GM19035 (cell line): ENCODE data around the gene IL7R.
"Not testable (repeated sequence)": the region's sequence is repeated elsewhere in the genome, so short reads cannot be mapped to it uniquely, and the experiment has no call there.

ENCODE experiments used
- ATAC-seq: cut with Tn5 transposase; IDR thresholded peaks from one replicate; pipeline ENCODE4 v1.9.1; 2021; ENCODE audit not compliant: unreplicated experiment

IL7R gene

DNA sequence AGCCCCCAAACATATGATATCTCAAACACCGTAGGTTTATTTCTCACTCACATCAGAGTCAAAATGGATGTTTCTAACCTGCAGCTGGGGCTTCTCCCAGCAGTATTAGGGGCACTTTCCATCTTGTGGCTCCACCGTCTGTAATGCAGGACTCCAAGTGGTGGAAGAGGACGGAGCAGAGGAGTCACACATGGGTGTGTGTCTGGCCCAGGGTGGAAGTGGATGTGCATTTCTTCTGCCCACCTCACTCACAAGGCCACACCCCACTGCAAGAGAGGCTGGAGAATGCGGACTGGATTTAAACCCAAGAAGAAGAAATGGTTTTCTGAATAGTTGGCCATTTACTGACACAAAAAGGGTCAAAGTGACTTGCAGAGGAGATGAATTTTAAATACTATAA lies 13.9 kb downstream of the IL7R start:
- ATAC-seq = no peak

DNA sequence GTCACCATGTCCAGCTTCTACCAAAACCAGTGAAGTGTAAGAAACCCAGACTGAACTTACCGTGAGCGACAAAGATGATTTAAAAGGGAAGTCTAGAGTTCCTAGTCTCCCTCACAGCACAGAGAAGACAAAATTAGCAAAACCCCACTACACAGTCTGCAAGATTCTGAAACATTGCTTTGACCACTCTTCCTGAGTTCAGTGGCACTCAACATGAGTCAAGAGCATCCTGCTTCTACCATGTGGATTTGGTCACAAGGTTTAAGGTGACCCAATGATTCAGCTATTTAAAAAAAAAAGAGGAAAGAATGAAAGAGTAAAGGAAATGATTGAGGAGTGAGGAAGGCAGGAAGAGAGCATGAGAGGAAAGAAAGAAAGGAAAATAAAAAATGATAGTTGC lies 19.8 kb downstream of the IL7R start:
- ATAC-seq = no peak

DNA sequence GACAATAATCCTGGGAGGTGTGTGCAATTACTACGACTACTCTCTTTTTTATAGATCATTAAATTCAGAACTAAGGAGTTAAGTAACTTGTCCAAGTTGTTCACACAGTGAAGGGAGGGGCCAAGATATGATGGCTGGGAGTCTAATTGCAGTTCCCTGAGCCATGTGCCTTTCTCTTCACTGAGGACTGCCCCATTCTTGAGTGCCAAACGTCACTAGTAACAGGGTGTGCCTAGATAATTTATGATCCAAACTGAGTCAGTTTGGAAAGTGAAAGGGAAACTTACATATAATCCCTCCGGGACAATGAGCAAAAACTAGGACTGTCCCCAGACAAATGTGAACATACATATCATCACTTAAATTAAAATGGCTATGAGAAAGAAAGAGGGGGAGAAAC lies 20.2 kb downstream of the IL7R start:
- ATAC-seq = no peak

DNA sequence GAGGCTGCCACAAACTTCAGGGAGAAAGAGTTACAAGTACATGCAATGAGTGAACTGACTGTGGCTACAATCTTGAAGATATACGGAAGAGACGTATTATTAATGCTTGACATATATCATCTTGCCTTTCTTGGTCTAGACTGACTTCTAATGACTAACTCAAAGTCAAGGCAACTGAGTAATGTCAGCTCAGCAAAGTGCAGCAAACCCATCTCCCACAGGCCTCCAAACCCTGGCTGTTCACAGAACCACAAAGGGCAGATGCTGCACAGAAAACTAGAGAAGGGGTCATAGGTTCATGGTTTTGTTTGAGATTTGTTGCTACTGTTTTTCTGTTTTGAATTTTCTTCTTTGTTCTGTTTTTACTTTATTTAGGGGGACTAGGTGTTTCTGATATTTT lies 21.0 kb downstream of the IL7R start:
- ATAC-seq = no peak

DNA sequence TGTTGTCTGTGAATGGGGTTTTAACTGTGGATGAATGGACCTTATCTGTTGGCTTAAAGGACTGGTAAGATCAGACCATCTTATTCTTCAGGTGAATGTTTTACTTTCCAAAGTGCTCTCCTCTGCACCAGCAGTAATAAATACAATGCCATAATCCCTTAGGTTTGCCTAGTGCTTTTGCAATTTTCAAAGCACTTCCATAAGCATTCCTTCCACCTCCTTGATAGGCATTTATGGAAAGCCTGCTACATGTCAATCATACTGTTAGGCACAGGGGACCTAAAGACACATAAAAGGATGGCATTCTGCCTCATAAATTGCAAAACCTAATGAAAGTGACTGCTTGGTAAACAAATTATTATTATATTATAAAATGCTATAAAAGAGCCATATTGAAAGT lies 21.4 kb downstream of the IL7R start:
- ATAC-seq = no peak

DNA sequence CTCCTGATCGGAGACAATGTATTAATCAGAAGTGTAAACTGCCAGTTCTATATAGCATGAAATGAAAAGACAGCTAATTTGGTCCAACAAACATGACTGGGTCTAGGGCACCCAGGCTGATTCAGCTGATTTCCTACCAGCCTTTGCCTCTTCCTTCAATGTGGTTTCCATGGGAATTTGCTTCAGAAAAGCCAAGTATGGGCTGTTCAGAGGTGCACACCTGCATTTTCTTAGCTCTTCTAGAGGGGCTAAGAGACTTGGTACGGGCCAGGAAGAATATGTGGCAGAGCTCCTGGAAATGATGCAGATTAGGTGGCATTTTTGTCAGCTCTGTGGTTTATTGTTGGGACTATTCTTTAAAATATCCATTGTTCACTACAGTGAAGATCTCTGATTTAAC lies 22.4 kb downstream of the IL7R start:
- ATAC-seq = no peak

DNA sequence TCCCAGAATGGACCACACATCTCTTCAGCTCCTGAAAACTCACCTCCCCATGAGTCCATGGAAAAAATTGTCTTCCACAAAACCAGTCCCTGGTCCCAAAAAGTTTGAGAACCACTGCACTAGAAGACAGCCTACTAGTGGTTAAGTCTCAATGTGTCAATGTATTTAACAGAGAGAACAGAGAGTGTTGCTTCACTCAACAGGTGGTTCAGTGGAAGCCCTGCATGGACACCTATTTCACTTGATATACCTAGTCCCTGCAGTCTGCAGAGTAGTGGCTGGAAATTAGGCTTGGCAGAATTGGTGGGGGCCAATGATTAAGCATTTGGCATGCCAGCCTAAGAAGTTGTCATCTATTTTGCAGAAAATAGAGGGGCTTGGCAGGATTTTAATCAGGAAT lies 23.0 kb downstream of the IL7R start:
- no peak for ATAC-seq

DNA sequence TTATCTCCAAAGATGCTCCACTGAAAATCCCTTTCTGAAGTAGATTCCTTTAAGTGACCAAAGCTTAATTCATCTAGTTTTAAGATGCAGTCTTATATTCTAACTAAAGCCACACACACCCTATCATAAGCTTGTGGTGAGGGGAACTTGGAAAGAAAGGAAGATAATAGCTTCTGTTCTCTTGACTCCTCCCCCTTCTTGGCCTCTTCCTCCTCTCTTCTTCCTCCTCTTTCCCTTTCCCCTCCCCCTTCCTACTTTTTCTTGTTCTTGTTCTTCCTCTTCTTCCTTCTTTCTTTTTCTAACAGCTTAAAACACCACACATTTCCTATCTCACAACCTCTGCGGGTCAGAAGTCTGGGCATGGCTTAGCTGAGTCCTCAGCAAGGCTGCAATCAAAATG lies 23.5 kb downstream of the IL7R start:
- ATAC-seq = no peak

DNA sequence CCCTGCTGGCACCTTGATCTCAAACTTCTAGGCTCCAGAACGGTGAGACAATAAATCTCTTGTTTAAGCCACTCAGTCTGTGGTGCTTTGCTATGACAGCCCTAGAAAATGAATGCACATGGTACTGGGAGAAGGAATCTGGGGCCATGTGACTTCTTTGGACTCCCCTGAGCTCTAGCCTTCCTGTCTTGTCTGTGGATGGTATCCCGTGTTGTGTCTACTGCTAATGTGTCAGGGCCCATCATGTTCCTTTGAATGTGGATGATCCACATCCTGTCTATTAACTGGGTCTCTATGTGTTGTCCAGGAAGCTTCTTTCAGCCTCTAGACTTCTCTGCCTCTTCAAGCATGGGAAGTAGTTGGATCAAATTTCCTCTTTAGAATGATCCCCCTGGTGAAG lies 25.1 kb downstream of the IL7R start:
- ATAC-seq = no peak

DNA sequence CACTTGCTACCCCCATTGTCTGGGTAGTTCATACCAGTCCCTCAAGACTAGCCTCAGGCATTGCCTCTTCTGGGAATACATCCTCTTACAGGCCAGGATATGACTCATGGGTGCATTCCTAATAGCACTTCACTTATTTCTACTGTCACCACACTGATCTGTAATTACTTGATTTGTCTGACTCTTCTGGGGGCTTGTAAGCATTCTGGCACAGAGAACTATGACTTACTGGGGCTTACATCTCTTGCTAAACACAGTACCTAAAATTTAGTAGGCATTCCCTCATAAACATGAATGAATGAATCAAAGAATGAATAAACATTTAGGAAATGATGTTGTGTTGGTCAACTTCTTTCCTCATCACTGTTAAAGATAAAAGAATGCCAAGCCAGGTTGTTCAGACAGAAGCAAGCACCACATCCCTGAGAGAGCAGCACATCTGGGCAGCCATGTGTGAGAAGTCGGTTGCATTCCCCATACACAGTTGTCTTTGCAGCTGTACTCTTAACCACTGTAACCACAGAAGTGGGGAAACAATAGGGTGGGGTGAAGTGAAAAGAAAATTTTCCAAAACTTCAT lies 27.6 kb downstream of the IL7R start:
- no peak for ATAC-seq

DNA sequence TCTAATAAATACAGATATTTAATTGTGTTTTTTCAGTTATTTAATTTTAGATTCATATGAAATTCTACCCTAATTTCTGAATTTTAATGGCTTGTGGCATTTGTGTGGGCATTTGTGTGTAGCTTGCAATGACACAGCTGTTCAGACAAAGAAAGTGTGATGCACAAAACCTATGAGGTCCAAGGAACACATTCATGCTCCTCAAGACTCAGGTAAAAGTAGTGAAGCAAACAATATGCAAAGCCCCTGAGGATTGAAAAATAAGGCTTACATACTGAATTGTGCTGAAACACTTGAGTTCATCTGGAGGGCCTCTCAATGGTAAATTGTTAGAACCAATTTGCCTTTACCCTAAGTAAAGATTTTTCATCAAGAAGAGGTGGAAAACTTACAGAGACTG lies 28.1 kb downstream of the IL7R start:
- ATAC-seq = no peak

DNA sequence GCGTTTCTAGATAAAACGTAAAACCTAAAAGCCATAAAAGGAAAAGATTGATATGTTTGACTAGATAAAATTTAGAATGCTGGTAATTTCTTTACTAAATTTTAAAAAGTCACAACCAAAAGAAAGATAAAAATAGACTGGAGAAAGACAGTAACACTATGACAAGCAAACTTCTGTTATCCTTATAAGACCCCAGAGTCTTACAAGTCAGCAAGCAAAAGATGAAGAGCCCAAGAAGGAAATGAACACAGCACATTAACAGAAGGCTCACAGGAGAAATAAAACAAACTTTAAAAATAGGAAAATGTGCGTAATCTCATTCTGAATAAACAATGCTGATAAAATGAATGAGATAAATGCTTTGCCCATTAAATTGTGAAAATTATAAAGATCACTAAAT lies 29.7 kb downstream of the IL7R start:
- ATAC-seq = no peak

DNA sequence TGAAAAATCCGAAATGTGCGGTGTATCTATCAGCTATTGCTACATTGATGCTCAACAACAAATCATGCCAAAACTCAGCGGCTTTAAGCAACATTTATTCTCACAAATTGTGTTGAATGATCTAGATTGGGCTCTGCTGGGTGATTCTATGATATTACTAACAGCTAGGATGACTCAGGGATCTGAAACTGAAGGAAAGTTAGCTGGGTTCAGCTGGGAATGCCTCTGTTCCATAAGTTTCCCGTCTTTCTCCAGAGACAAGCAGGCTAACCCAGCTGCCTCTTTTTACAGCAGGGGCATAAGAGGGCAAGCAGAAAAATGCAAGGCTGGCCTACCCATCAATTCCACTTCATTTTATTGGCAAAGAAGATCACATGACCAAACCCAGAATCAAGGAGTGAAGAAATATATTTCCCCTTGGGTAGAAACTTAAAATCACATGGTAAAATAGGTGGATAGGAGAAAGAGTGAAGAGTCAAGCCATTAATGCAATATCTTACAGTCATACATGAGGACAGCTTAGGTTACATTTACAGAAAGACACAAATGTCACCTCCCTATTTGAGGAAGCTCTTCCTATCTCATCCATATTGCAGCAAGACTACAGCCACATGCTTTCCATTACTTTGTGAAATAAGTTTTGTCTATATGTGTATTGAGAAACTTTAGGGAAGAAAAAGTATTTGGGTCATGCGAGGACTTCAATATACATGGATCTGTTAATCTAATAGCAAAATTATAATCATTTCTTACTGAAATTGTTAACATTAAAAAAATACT lies 30.8 kb downstream of the IL7R start:
- ATAC-seq = no peak

DNA sequence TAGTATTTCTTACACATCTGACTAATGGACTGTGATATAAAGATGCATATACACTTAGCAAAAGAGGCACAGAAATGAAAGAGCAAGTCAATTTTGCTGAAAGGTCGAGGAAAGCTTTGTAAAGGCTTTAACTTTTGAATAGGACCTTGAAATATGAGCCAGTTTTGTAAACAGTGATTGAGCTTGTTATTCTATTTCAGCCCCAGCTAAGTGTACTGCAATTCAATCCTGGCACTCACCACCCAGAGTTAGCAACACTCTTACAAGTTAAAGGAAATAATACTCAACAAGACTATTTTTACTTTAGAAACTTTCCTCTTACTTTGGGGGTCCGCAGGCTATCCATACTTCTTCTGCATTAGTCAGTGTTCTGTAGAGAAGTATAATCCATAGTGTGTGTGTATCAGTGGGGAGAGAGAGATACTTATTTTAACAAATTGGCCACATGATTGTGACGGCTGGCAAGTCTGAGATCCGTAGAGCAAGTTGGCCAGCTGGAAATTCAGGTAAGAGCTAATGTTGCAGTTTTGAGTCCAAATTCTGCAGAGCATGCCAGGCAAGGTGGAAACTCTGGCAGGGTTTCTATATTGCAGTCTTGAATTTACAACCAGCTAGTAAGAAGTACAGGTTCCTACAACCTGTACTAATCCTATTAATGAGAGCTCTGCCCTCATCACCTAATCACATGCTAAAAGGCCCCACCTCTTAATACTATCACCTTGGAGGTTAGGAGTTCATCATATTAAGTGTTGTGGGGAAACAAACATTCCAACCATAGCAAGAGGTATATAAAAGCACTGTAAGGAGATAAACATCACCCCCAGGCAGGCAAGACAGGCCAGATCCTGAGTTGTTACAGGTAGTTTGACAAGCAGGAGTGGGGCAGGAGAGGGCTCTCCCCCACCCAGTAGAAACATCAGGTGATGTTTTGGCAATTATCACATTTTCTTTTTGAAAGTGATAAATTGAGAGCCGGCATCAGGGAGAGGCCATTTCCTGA lies 33.6 kb downstream of the IL7R start:
- no peak for ATAC-seq

DNA sequence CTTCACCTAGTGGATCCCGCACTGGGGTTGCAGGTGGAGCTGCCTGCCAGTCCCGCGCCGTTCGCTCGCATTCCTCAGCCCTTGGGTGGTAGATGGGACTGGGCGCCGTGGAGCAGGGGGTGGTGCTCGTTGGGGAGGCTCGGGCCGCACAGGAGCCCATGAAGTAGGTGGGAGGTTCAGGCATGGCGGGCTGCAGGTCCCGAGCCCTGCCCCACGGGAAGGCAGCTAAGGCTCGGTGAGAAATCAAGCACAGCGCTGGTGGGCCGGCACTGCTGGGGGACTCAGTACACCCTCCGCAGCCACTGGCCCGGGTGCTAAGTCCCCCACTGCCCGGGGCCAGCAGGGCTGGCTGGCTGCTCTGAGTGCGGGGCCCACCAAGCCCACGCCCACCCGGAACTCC lies 36.1 kb downstream of the IL7R start:
- ATAC-seq = not testable (repeated sequence)

DNA sequence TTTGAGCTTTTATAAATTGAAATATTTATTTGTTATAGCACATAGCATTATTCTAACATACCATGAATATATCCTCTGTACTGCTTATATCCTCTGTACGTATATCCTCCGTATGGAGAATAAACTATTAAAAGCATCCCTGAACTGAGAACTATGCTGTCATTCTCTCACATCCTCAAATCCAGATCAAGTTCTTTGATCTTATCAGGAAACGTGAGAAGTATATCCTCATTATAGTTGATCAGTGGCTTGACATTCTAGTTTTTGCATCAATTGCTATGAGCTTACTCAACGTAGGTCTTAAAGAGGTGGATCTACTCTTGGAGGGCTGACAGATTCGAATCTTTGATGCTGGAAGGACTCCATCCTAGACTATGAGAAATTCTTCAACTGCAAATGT lies 37.4 kb downstream of the IL7R start:
- ATAC-seq = no peak

DNA sequence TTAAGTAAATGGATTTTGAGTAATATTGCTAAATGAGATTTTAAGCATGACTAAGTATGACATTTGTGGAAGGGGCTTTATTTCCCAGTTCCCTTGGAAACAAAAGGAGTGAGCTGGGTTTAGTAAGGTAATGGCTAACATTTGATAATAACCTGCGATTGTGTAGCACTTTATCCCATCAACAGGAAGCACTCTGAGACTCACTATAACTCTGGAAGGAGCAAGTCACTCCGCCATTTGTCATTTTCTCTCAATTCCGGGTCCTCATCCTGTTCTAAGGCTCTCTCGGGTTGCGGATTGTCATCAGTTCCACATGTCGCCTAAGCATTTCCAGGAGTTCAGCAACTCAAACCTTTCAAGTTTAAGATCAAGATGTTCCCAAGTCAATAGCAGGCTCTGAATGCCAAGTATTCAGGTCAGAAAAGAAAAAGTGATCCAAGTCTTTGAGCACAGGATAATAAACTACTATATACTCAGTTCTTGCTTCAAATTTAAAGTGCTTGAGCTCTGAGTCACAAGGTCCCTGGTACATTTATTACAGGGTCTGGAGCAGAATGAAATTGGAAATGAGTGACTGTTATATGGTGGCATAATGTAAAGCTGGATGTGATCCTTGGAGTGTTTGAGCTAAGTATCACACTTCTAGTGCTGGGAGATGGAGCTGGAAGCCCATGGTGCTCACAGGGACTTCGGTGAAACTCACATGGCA lies 42.4 kb downstream of the IL7R start:
- ATAC-seq = no peak

DNA sequence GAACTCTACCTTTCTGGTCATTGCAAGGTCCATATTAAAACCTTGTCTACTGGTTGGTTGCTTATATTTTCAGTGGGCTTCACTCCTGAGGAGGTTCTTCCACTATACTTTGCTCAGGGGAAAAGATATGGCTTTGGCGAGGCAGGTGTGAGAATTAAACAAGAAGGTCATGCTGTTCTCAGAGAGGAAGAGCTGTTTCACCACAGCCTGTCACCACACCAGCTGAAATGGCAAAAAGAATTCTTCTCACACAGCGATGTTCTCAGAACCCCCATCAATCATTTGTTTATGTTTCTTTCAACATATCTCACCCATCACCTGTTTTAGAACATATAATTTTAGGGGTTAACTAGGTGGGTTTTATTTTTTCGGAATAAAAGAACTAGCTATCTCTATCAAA lies 43.1 kb downstream of the IL7R start:
- no peak for ATAC-seq

DNA sequence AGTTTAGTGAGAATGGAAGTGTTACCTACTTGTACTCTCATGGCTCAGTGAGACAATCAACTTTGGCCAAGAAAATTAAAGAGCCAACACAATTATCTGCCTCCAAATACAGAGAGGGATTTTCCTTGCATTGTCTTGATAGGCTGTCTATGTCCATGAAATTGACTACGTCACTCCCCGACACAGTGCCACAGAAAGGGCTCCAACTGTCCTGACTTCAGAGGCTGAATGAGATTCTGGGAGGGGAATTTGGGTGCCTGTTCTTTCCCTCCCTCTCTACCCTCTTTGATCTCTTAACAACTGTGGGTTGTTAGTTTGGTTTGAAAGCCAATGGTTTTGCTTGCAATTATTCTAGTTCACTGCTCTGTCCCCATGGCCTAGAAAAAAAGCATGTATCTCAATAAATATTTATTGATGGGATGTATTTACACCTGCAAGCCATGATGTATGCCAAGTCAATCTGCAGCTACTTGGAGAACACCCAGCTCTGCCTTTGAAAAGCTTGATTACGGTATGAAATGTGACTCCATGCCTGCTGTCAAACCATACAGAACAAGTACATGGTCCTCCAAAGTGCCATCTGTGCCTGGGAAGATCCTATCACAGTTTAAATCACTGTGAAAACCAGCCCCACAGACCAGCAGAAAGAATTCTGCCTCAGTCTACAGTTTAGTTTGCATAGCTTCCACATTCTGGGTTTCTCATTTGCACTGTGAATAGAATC lies 44.4 kb downstream of the IL7R start:
- ATAC-seq = no peak

DNA sequence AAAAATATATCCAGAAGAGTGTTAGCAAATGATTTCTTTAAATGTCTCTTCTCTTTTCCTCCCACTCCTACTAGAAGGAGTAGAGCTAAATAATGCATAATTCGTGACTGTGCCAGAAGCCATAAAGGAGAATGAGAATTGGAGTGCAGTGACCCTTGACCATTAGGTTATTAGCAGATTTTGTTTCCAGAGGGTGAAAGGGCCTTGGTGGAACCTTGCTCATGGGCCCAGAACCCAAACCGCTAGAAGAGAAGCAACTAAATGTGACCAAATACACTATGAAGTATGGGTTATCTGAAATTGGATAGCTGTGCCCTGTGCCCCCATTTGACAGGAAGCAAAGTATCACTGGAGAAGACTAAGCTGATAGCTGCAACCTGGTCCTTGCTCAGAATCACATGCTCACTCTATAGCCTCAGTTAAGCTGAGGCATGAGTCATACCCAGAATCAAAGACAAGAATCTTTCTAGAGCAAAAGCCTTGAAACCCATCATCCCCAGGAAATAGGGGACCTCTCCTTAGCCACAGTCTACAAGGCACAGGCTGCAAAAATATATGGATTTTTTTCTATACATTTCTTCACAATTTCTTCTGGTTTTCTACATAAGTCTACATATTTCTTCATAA lies 45.5 kb downstream of the IL7R start:
- ATAC-seq = no peak
